Endodermal cell (in vitro differentiated cells): ENCODE data around the gene IL22RA2. TPM values are rescaled to one million over a fixed set of nuclear protein-coding genes. Genes with fewer than 3 reads are reported as not detected.

ENCODE experiments used
- DNase-seq: peaks from one replicate; pipeline ENCODE4 v3.0.0-alpha.2; 2017
- H3K27ac ChIP-seq: 2 replicates; pipeline ENCODE4 v1.5.1; 2013; ENCODE audit warnings: mild to moderate bottlenecking, low read depth, low read length, moderate library complexity
- H3K27me3 ChIP-seq: 2 replicates; pipeline ENCODE4 v1.6.1; 2013; ENCODE audit warnings: mild to moderate bottlenecking, low read length, moderate library complexity; ENCODE audit not compliant: insufficient read depth, control insufficient read depth, poor library complexity, severe bottlenecking
- H3K36me3 ChIP-seq: 2 replicates; pipeline ENCODE4 v1.7.0; 2013; ENCODE audit warnings: mild to moderate bottlenecking, low read length, moderate library complexity; ENCODE audit not compliant: control insufficient read depth, insufficient read depth
- H3K4me1 ChIP-seq: one replicate; pipeline ENCODE4 v1.7.0; 2013; ENCODE audit warnings: low read length; ENCODE audit not compliant: control insufficient read depth, insufficient read depth
- H3K4me3 ChIP-seq: 2 replicates; pipeline ENCODE4 v1.5.1; 2013; ENCODE audit warnings: mild to moderate bottlenecking, low read length, moderate library complexity
- H3K9ac ChIP-seq: 2 replicates; pipeline ENCODE4 v1.6.1; 2013; ENCODE audit warnings: mild to moderate bottlenecking, low read length, moderate library complexity; ENCODE audit not compliant: poor library complexity, severe bottlenecking; ENCODE audit errors: extremely low read depth
- H3K9me3 ChIP-seq: 2 replicates; pipeline ENCODE4 v1.6.1; 2013; ENCODE audit warnings: mild to moderate bottlenecking, low read length, moderate library complexity; ENCODE audit not compliant: control insufficient read depth
- H3K27ac Mint-ChIP-seq: 2 replicates; pipeline ENCODE4 v1.8.0; 2020; ENCODE audit warnings: mixed read lengths
- H3K27me3 Mint-ChIP-seq: 2 replicates; pipeline ENCODE4 v1.8.0; 2021; ENCODE audit warnings: mild to moderate bottlenecking, mixed read lengths; ENCODE audit not compliant: insufficient read depth
- H3K36me3 Mint-ChIP-seq: 2 replicates; pipeline ENCODE4 v1.8.0; 2020; ENCODE audit warnings: low read depth, mixed read lengths
- H3K4me1 Mint-ChIP-seq: 2 replicates; pipeline ENCODE4 v1.8.0; 2020; ENCODE audit warnings: mixed read lengths
- H3K4me3 Mint-ChIP-seq: 2 replicates; pipeline ENCODE4 v1.8.0; 2020; ENCODE audit warnings: mild to moderate bottlenecking, moderate library complexity, mixed read lengths
- H3K9me3 Mint-ChIP-seq: 2 replicates; pipeline ENCODE4 v1.8.0; 2020; ENCODE audit warnings: mild to moderate bottlenecking, mixed read lengths
- WGBS, 2 experiments: methylation state at CpG; one replicate each; pipeline versions ENCODE4 v1.1.5 to v1.1.7; 2013; ENCODE audit warnings: missing lambda C conversion rate in 2 of 2, mixed read lengths in 1 of 2; ENCODE audit not compliant: insufficient coverage in 1 of 2, insufficient read length in 1 of 2; 5-methylcytosine and 5-hydroxymethylcytosine counted together
- total RNA-seq, 2 donors: library from RNA; stranded (reverse); fragmentation: NEBNext Ultra II Directional in 1 of 2; extraction: Animal tissue kit (Norgen Biotek cat#: 25700) in 1 of 2; gene quantifications; 2 replicates in 1 of 2; 3 replicates in 1 of 2; pipeline ENCODE4 v1.2.1, GENCODE V29; 2021
- TF ChIP-seq, protein P1 (sequence below): fragments of 200-600 bp; sonication (generic); conservative IDR thresholded peaks from 2 replicates; pipeline ENCODE4 v1.5.0; 2021; ENCODE audit warnings: antibody characterized with exemption, mild to moderate bottlenecking

The IL22RA2 gene
- total RNA-seq, 2 donors from 2014 or later = not detected

GRCh38 chr6:137105375-137105774 is 68.1 kb downstream of the IL22RA2 start:
- H3K4me1 Mint-ChIP-seq = peaks cover 2% of the 10 kb centered on the region
- H3K27ac Mint-ChIP-seq = no peak overlapping the region
- no peak overlapping the region for H3K4me3 Mint-ChIP-seq
- H3K36me3 ChIP-seq = no peaks in the 10 kb centered on the region
- no peak overlapping the region for H3K27ac ChIP-seq
- H3K36me3 Mint-ChIP-seq = peaks cover 3% of the 10 kb centered on the region
- H3K4me3 ChIP-seq = peak overlapping the region; percentile 56
- no peak overlapping the region for H3K9ac ChIP-seq
- H3K9me3 ChIP-seq = peaks cover 86% of the 10 kb centered on the region
- TF ChIP-seq, protein P1, sequence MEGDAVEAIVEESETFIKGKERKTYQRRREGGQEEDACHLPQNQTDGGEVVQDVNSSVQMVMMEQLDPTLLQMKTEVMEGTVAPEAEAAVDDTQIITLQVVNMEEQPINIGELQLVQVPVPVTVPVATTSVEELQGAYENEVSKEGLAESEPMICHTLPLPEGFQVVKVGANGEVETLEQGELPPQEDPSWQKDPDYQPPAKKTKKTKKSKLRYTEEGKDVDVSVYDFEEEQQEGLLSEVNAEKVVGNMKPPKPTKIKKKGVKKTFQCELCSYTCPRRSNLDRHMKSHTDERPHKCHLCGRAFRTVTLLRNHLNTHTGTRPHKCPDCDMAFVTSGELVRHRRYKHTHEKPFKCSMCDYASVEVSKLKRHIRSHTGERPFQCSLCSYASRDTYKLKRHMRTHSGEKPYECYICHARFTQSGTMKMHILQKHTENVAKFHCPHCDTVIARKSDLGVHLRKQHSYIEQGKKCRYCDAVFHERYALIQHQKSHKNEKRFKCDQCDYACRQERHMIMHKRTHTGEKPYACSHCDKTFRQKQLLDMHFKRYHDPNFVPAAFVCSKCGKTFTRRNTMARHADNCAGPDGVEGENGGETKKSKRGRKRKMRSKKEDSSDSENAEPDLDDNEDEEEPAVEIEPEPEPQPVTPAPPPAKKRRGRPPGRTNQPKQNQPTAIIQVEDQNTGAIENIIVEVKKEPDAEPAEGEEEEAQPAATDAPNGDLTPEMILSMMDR = no peak
- no peaks in the 10 kb centered on the region for H3K4me1 ChIP-seq
- 93 to 94% methylated on average over 2 to 4 of the region's 4 CpGs for WGBS, 2 experiments
- peaks cover 66% of the 10 kb centered on the region for H3K9me3 Mint-ChIP-seq
- DNase-seq = no peak
- no peaks in the 10 kb centered on the region for H3K27me3 ChIP-seq
- H3K27me3 Mint-ChIP-seq = peaks cover 2% of the 10 kb centered on the region

DNA sequence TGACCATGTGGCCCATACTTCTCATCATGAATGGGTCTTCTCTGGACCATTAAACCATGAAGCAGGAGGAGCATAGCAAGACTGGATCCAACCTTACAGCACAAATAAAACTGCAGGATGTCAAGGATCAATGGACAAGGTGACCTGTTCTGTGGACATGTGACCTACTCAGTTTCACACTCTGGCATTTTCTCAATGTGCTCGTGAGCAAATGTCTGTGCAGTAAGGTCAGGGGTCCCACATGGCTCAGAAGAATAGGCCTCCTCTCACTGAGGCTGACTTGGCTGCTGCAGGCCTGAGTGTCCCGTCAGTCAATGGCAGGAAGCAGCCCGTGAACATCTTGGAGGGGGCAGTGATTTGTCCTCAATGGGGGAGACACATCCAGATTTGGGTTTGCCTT is 68.5 kb downstream of the IL22RA2 start:
- peaks cover 2% of the 10 kb centered on the region for H3K4me1 Mint-ChIP-seq
- no peaks in the 10 kb centered on the region for H3K4me1 ChIP-seq
- H3K4me3 ChIP-seq = peak overlapping the region; percentile 56
- TF ChIP-seq, protein P1 = no peak
- no peaks in the 10 kb centered on the region for H3K36me3 ChIP-seq
- H3K36me3 Mint-ChIP-seq = peaks cover 3% of the 10 kb centered on the region
- no peak overlapping the region for H3K4me3 Mint-ChIP-seq
- H3K9me3 Mint-ChIP-seq = peaks cover 66% of the 10 kb centered on the region
- H3K27ac ChIP-seq = no peak overlapping the region
- 94 to 95% methylated on average over 3 of the region's 3 CpGs for WGBS, 2 experiments
- peaks cover 2% of the 10 kb centered on the region for H3K27me3 Mint-ChIP-seq
- DNase-seq = no peak
- H3K9me3 ChIP-seq = peaks cover 86% of the 10 kb centered on the region
- no peaks in the 10 kb centered on the region for H3K27me3 ChIP-seq
- H3K27ac Mint-ChIP-seq = no peak overlapping the region
- H3K9ac ChIP-seq = no peak overlapping the region

GRCh38 chr6:137102851-137103492 is 70.5 kb downstream of the IL22RA2 start:
- no peak overlapping the region for H3K27ac Mint-ChIP-seq
- peaks cover 3% of the 10 kb centered on the region for H3K36me3 Mint-ChIP-seq
- Histone ChIP-seq H3K27me3 (no peaks in the 10 kb centered on the region), H3K4me3 (peak overlapping the region; percentile 70), H3K4me1 (no peaks in the 10 kb centered on the region), H3K27ac (no peak overlapping the region), H3K9me3 (peaks cover 73% of the 10 kb centered on the region), H3K9ac (peak overlapping the region; percentile 9), H3K36me3 (no peaks in the 10 kb centered on the region)
- TF ChIP-seq, protein P1 = no peak
- peaks cover 2% of the 10 kb centered on the region for H3K27me3 Mint-ChIP-seq
- DNase-seq = no peak
- H3K4me3 Mint-ChIP-seq = no peak overlapping the region
- H3K4me1 Mint-ChIP-seq = peaks cover 8% of the 10 kb centered on the region
- peaks cover 58% of the 10 kb centered on the region for H3K9me3 Mint-ChIP-seq
